B cell (primary cell): ENCODE results near the gene IRX5. TPM values are rescaled to one million over a fixed set of nuclear protein-coding genes. Genes with fewer than 3 reads are reported as not detected.

Source experiments
- ATAC-seq: fragments of 200-7000 bp; cut with Tn5 transposase; one replicate; pipeline ENCODE4 v1.10.0; 2021; ENCODE audit warnings: low read depth, mild to moderate bottlenecking, moderate number of reproducible peaks, moderate library complexity
- CTCF ChIA-PET: fragments of 350-600 bp; sonication (Branson Sonifier 250); formaldehyde crosslinking; loops from one replicate; lab custom pipeline; 2021; ENCODE audit warnings: antibody characterized with exemption, inconsistent platforms; lab: Charles Lee
- POLR2A ChIA-PET: fragments of 350-600 bp; sonication (Branson Sonifier 250); formaldehyde crosslinking; loops from one replicate; lab custom pipeline; 2021; ENCODE audit warnings: antibody characterized with exemption; lab: Charles Lee
- DNase-seq: peaks from one replicate; pipeline ENCODE4 v3.0.0; 2013
- H2AFZ ChIP-seq: 2 replicates; pipeline ENCODE4 v1.6.1; 2012; ENCODE audit warnings: mild to moderate bottlenecking, low read depth, low read length; ENCODE audit not compliant: insufficient read depth, poor library complexity, severe bottlenecking
- H3K27ac ChIP-seq, 2 donors: 1 replicate in 1 of 2; 2 replicates in 1 of 2; pipeline ENCODE4 v1.5.1; 2012 to 2013; ENCODE audit warnings: low read length in 2 of 2, mild to moderate bottlenecking in 2 of 2, moderate library complexity in 1 of 2
- H3K27me3 ChIP-seq, 4 experiments: fragments of 200-600 bp in 1 of 4; sonication (generic) in 1 of 4; replicated peaks in 1 of 4; 1 replicate in 2 of 4; 2 replicates in 2 of 4; pipeline versions ENCODE4 v1.6.1 to v1.7.0; 2013 to 2016; ENCODE audit warnings: low read length in 3 of 4, mild to moderate bottlenecking in 2 of 4, mixed read lengths in 1 of 4, moderate library complexity in 1 of 4; ENCODE audit not compliant: insufficient read depth in 4 of 4, control insufficient read depth in 3 of 4; ENCODE audit errors: control extremely low read depth in 1 of 4
- H3K36me3 ChIP-seq, 2 experiments: replicated peaks in 1 of 2; 1 replicate in 1 of 2; 2 replicates in 1 of 2; pipeline versions ENCODE4 v1.6.1 to v1.7.1; 2013; ENCODE audit warnings: low read length in 1 of 2; ENCODE audit not compliant: insufficient read depth in 2 of 2, control insufficient read depth in 1 of 2; ENCODE audit errors: control extremely low read depth in 1 of 2, extremely low read depth in 1 of 2
- H3K4me1 ChIP-seq, 2 donors: fragments of 200-600 bp in 1 of 2; sonication (generic) in 1 of 2; 1 replicate in 1 of 2; 2 replicates in 1 of 2; pipeline versions ENCODE4 v1.5.1 to v1.6.1; 2013 to 2017; ENCODE audit warnings: low read length in 2 of 2; ENCODE audit not compliant: control insufficient read depth in 2 of 2, insufficient read depth in 2 of 2
- H3K4me2 ChIP-seq: replicated peaks from 2 replicates; pipeline ENCODE3; 2012; ENCODE audit warnings: mild to moderate bottlenecking, low read depth, low read length; ENCODE audit not compliant: poor library complexity, severe bottlenecking
- H3K4me3 ChIP-seq, 5 experiments: fragments of 200-600 bp in 1 of 5; sonication (generic) in 1 of 5; 1 replicate in 3 of 5; 2 replicates in 2 of 5; pipeline versions ENCODE4 v1.5.1 to v1.7.0; 2011 to 2016; ENCODE audit warnings: low read length in 4 of 5, mild to moderate bottlenecking in 4 of 5, low read depth in 2 of 5, control low read depth in 1 of 5, moderate library complexity in 1 of 5; ENCODE audit not compliant: insufficient read depth in 1 of 5; ENCODE audit errors: control extremely low read depth in 1 of 5, extremely low read depth in 1 of 5
- H3K79me2 ChIP-seq: fragments of 200-600 bp; sonication (generic); one replicate; pipeline ENCODE4 v1.6.0; 2016; ENCODE audit warnings: low read length; ENCODE audit not compliant: control insufficient read depth, insufficient read depth
- H3K9ac ChIP-seq: fragments of 200-600 bp; sonication (generic); 2 replicates; pipeline ENCODE4 v1.6.1; 2017; ENCODE audit warnings: mild to moderate bottlenecking, low read length, moderate library complexity
- H3K9me3 ChIP-seq, 3 donors: one replicate each; pipeline versions ENCODE4 v1.6.1 to v1.7.1; 2013; ENCODE audit warnings: low read length in 2 of 3; ENCODE audit not compliant: control insufficient read depth in 2 of 3, insufficient read depth in 1 of 3; ENCODE audit errors: control extremely low read depth in 1 of 3
- H4K20me1 ChIP-seq: 2 replicates; pipeline ENCODE4 v1.6.0; 2012; ENCODE audit warnings: mild to moderate bottlenecking, low read length; ENCODE audit not compliant: insufficient read depth, control insufficient read depth, poor library complexity, severe bottlenecking
- H3K27ac Mint-ChIP-seq: one replicate; pipeline ENCODE4 v1.8.0; 2021; ENCODE audit warnings: mixed read lengths
- H3K27me3 Mint-ChIP-seq: one replicate; pipeline ENCODE4 v1.8.0; 2021; ENCODE audit warnings: mixed read lengths
- H3K4me1 Mint-ChIP-seq: one replicate; pipeline ENCODE4 v1.8.0; 2021; ENCODE audit warnings: mixed read lengths
- H3K4me3 Mint-ChIP-seq: one replicate; pipeline ENCODE4 v1.8.0; 2021; ENCODE audit warnings: mixed read lengths
- H3K9me3 Mint-ChIP-seq: one replicate; pipeline ENCODE4 v1.8.0; 2022; ENCODE audit warnings: mixed read lengths; ENCODE audit not compliant: insufficient read depth
- CTCF ChIP-seq: fragments of 200-600 bp; IDR thresholded peaks from one replicate; pipeline ENCODE4 v1.8.0; 2022; ENCODE audit warnings: antibody characterized with exemption, mild to moderate bottlenecking
- EZH2 ChIP-seq: IDR thresholded peaks from 2 replicates; pipeline ENCODE4 v1.6.1; 2012; ENCODE audit warnings: borderline replicate concordance, low read depth, mild to moderate bottlenecking, moderate library complexity, low read length; ENCODE audit not compliant: insufficient read depth, poor library complexity, severe bottlenecking
- WGBS: methylation state at CpG from one replicate; pipeline ENCODE4 v1.1.5; 2013; ENCODE audit warnings: missing lambda C conversion rate; ENCODE audit not compliant: insufficient coverage; 5-methylcytosine and 5-hydroxymethylcytosine counted together
- intact Hi-C: fragments of 100-400 bp; cut with micrococcal nuclease; formaldehyde crosslinking; loops from one replicate; pipeline ENCODE4 v1.10.0; 2022
- polyA plus RNA-seq: library from polyadenylated mRNA; depleted of rRNA; stranded (reverse); fragments of >200 nt; gene quantifications from 2 replicates; pipeline ENCODE4 v1.2.3, GENCODE V29; 2012
- total RNA-seq, 2 donors: library from RNA; stranded (reverse); fragments of 120-200 nt in 1 of 2; gene quantifications; 1 replicate in 1 of 2; 2 replicates in 1 of 2; pipeline versions ENCODE4 v1.2.3 to v1.2.4, GENCODE V29; 2013 to 2022

Gene IRX5
- total and polyA plus RNA-seq, 2 donors (not counting 1 experiment from before 2014, with no cell fraction given), result not detected

- no CpG with 5 or more reads among the region's 5 CpGs for WGBS
- Histone ChIP-seq H3K27ac (no peak overlapping the region), H3K79me2 (no peaks in the 10 kb centered on the region), H3K36me3 (no peaks in the 10 kb centered on the region), H3K27me3 (no peaks in the 10 kb centered on the region), H4K20me1 (no peaks in the 10 kb centered on the region), H3K9me3 (no peaks in the 10 kb centered on the region), H3K9ac (no peak overlapping the region), H2AFZ (no peak overlapping the region), H3K4me2 (no peak overlapping the region), H3K4me3 (no peak overlapping the region), H3K4me1 (no peaks in the 10 kb centered on the region)
- intact Hi-C loops, result no loop called here
- no peaks in the 10 kb centered on the region for H3K4me1 Mint-ChIP-seq
- TF ChIP-seq CTCF, result no peak
- no peak for TF ChIP-seq EZH2
- no peaks in the 10 kb centered on the region for H3K9me3 Mint-ChIP-seq
- H3K27me3 Mint-ChIP-seq, result peaks cover 7% of the 10 kb centered on the region
- ChIA-PET POLR2A (no interaction called here), CTCF (no interaction called here)
- H3K4me3 Mint-ChIP-seq, result no peak overlapping the region
- ATAC-seq (no peak), DNase-seq (no peak)
- no peak overlapping the region for H3K27ac Mint-ChIP-seq
Measured at GRCh38 chr16:54974367-54974766, 43.7 kb downstream of the IRX5 start.

GRCh38 chr16:54976651-54977200 lies 46.1 kb downstream of the IRX5 start:
- ATAC-seq (no peak), DNase-seq (no peak)
- H3K27me3 Mint-ChIP-seq, result peaks cover 7% of the 10 kb centered on the region
- Histone ChIP-seq H3K4me1 (no peaks in the 10 kb centered on the region), H4K20me1 (no peaks in the 10 kb centered on the region), H3K9me3 (no peaks in the 10 kb centered on the region), H3K36me3 (no peaks in the 10 kb centered on the region), H3K4me2 (no peak overlapping the region), H2AFZ (no peak overlapping the region), H3K27me3 (no peaks in the 10 kb centered on the region), H3K27ac (no peak overlapping the region), H3K4me3 (no peak overlapping the region), H3K79me2 (no peaks in the 10 kb centered on the region), H3K9ac (no peak overlapping the region)
- ChIA-PET CTCF (no interaction called here), POLR2A (no interaction called here)
- WGBS, result over 99% methylated on average over 11 of the region's 13 CpGs
- H3K4me1 Mint-ChIP-seq, result no peaks in the 10 kb centered on the region
- intact Hi-C loops, result no loop called here
- H3K27ac Mint-ChIP-seq, result no peak overlapping the region
- H3K9me3 Mint-ChIP-seq, result no peaks in the 10 kb centered on the region
- TF ChIP-seq CTCF (no peak), EZH2 (no peak)
- H3K4me3 Mint-ChIP-seq, result no peak overlapping the region
